Kidney capillary endothelial cell (primary cell): Measurements from ENCODE around the gene SARM1.

Experiments
- DNase-seq: peaks from one replicate; pipeline ENCODE4 v3.0.0-alpha.2; 2018; ENCODE audit warnings: low spot score

SARM1 gene

DNA sequence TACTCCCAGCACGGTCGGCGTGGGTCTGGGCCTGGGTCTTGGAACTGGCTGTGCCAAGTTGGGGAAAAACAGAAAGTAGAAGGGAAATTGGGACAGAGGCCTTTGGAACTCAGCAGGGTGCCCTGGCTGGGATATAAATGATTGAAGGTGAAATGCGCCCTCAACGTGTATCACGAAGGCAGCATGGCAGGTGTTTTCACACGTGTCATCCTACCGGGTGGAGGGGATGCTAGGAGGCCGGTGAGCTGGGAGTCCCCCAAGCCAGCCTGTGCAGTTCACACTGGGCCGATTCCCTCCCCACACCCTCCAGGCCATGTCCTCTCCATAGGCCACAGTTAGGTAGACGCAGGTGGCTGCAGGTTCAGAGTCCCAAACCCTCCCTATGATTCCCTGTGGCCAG lies 30.0 kb upstream of the SARM1 start:
- no peak for DNase-seq

DNA sequence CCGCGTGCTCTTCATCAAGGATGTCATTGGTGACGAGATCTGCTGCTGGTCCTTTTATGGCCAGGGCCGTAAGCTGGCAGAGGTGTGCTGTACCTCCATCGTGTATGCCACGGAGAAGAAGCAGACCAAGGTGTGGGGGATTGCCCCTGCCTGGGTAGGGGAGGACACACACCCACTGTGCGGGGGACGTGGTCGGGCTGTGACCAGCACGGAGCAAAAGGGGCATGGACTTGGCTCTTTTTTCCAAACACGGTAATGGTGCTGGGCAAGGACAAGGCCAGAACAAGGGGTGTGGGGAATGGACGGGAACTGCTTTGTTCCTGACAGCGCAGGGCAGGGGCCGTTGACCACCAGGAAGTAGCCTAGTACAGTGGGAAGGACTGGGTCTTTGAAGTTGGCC lies 29.2 kb upstream of the SARM1 start:
- no peak for DNase-seq

DNA sequence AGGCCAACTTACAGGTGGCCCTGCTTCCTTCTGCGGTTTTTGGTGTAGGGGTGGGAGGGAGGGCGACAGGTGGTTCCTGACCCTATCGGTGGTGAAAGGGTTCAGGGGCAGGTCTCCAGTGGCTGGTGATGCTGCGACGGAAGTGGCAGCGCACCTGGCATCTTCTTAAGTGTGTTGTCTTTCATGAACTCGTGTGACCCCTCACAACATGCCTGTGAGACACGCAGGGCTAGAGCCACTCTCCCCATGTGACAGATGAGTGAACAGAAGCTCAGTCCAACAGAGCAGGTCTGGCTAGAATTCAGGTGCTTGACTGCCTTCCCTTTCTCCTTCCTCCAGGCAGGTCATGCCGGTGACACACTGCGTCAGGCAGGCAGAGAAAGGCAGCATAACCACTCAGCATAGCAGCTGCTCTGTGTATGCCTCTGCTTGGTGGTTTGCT lies 28.0 kb upstream of the SARM1 start:
- no peak for DNase-seq

DNA sequence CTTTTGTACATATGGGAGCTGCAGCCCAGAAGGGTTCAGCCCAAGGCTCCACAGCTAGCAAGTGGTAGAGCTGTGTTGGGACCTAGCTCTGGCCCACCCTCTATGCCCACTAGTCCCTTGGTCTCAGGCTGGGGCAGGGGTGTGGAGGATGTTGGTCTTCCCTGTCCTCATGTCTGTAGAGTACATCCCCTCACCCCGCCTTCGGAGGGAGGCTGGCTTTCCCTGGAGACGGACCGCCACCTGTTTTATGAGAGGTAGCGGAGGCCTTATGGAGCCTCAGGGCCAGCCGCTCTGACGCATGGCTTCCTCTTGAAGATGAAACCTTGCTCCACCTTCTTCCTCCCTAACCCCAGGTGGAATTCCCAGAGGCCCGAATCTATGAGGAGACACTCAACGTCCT lies 27.5 kb upstream of the SARM1 start:
- no peak for DNase-seq

DNA sequence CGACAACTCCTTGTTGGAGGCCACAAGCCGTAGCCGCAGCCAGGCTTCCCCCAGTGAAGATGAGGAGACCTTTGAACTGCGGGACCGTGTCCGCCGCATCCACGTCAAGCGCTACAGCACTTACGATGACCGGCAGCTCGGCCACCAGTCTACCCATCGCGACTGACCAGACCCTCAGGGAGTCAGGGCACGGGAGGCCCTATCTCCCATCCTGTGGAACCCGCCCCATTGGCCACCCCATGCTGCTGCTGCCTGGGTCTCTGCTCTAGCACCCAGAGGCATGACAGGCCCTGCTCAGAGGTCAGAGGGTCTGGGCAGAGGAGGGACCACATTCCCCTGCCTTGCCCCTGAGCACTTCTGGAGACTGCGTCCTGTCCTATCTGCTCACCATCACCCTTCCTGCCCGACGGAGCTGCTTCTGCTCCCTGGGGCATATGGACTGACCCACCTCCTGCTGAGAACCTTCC lies 27.0 kb upstream of the SARM1 start:
- DNase-seq = no peak

DNA sequence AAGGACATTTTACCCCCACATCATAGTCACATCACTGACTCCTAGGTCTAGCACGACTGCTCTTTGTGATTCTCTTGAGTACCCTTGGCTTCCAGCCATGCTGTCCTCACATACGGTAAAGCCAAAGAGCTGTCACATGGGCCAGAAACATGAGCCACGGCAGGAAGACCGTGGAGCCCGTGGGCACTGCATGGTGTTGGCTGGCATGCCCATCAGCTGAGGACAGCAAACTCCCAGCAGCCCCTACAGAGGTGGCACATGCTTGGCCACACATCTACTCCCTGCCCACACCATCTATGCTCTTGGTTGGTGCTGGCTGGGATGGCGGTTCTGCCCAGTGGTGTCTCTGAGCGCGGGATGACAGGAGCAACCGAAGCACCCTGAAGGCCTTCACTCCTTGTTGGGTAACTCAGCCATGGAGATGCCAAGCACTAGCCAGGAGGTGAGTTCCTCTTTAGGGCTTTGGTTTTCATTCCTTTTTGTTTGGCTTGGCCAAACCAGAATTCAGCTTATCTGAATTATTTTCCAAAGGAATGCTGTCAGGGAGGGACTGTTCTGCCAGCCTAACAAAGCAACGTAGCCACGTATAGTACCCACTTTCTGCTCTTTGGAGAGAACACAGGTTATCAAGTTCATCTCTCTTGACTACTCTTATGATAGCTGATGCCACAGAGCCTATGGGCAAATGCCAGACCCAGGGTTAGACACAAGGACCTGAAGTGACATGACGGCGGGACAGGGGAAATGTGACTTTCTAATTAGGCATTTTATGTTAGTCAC lies 25.9 kb upstream of the SARM1 start:
- DNase-seq = no peak

DNA sequence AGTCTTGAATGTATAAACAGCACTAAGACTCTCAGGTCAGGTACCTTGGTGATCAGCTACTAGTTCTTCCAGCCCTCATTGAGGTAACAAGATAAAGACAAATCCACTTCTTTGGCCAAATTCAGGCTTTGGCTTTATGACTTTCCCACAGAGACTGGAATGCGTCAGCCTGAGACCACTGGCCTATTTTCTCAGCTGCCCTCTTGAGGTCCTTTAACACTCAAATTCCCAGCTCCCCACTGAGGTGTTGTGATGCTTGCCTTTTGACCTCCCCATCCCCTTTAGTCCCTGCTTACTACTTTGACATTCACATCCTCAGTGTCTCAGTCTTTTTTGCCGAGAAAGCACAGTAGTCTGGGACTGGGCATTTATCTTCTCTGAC lies 25.3 kb upstream of the SARM1 start:
- no peak for DNase-seq

DNA sequence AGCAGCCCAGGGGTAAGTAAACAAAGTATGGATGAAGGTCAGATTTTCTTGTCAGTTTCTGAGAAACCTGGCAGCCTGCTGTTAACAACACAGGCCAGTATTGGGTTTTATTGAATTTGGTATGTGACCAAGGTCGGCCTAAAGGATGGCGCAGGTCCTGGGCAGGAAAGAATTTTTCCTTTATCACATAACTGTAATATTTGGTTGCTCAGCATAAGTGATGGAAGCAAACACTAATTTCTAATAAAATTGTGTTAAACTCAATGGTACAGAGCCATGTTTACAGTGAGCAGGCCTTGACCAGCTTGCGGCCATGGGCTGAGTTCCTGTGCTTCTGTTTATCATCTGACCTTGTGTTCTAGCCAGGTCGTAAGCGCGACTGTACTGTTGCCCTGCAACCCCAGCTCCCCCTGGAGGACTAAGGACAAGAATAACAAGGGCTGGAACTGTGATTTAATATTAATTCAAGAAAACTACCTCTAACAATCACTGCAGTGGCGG lies 24.7 kb upstream of the SARM1 start:
- no peak for DNase-seq

DNA sequence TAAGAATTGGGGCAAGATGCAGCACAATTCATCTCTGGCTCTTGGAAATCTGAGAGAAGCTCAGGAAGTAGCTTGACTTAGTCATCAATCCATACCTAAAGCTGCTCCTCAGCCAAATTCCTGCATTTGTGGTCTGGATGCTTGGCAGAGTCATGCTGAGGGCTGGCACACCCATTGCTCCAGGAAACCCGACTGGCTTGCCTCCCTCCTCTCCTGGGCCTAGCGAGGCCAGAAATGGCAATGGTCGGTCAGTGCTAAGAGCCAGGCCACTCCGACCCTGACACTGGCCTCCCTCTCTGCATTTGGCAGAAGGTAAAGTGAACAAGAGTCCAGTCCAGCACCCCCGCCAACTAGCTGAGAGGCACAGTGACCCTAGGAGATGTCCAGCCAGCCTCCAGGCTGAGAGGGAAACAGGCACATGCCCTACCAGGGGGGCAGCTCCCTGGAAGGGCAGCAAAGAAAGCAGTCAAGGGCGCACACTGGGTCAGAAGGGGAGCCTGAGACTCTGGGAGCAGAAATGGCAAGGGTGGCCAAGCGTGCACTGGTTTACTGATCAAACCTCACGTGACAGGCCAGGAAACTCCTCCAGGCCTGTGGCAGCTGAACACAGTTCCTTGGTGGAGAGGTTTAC lies 24.1 kb upstream of the SARM1 start:
- peak; percentile 68 for DNase-seq

DNA sequence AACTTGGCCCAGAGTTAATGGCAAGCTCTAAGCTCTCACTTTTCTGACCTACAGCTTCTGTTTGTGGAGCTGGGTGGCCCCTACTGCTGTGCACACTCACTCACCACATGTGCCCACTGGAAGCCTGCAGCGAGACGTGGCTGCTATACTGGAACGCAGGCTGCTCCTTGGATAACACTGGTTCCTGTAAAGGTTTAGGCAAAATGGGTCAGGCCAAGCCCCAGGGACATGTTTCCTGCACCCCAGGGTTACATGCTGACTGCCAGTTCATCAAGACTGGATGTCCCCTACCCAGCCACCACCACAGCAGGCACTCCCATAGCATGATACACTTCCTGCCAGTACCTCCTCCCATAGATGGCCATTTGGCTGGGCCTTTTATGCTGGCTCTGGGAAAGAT lies 22.5 kb upstream of the SARM1 start:
- no peak for DNase-seq

DNA sequence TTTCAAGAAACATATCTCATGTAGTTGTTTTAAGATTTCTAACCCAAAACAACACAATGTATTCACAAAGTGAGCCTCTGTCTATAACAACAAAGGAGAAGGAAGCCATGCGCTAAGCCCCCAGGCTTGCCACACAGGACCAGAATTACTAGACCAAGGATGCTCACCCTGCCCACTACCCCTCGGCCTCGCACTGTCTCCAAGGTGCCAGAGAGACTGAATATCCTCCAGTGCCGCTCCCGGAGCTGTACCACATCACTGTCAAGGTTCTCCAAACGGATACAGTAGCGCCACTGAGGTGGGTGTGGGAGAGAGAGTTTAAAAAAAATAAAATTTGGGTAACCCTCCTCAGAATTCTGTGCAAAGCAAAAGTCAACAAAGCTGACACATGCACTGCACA lies 21.2 kb upstream of the SARM1 start:
- DNase-seq = no peak

DNA sequence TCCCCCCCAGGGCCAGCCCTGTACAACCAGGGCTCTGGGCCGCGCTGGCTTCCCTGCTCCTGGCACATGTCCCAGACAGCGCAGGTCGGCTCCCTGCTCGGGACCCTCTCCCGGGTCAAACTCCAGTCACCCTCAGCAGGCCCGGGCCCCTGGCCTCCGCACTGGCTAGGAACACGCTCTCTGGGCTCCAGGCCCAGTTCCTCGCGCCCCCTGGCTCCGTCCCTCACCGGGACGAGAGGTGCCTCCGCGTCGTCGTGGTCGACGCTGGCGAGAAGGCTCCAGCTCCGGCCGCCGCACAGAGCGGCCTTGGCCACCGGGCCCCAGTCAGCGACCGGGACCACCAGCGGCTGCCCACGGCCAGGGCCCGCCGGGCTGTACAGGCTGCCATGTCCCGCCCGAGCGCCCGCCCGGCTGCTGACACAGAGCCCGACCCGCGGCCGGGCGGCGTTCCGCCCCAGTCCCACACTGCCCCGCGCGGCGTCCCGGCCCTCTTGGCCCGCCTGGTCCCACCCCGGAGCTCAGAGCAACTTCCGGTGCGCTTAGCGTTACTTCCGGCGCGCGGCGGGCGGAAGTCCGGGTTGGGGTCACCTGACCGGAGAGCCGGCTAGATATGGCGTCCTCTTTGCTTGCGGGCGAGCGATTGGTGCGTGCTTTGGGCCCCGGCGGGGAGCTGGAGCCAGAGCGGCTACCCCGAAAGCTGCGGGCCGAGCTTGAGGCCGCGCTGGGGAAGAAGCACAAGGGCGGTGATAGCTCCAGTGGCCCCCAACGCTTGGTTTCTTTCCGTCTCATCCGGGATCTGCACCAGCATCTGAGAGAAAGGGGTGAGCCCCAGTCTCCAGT lies 14.2 kb upstream of the SARM1 start, which contains the start of gene POLDIP2:
Gene POLDIP2, minus strand, starts transcription at position 467 of the 840 bp plus-strand sequence. Its CDS starts 79 bp downstream, at position 388.
- DNase-seq = peak; percentile 87

DNA sequence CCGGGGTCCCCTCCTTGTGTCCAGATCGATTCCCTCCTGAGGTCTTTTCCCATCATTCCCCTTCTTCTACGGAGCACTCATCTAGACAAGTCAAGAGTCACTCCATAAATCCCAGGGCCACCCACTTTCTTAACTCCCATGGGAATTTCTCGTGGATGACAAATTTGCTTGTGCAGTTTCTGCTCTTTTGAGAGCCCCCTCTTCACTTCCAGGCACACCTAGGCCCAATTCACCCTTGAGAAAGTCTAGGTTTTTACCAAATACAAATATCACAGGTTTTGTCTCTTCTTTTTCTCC lies 13.6 kb upstream of the SARM1 start:
- no peak for DNase-seq

DNA sequence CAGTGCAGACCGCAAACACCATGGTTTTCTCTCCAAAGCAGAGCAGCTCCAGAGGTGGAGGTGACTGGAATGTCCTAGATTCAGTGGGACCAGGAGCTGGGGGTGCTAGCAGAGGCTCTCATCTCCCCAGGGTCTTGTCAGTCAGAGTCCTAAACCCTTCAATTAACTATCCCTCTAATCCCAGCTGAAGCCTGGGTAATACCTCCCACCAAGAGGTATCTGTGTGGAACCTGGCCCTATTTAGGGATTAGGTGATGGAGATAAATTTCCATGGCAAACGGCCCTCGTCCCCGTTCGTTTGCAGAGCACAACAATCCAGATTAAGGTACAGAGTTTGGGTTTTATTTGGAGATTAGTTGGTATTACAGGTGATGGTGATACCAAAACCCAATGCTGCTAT lies 8.3 kb upstream of the SARM1 start:
- DNase-seq = no peak

DNA sequence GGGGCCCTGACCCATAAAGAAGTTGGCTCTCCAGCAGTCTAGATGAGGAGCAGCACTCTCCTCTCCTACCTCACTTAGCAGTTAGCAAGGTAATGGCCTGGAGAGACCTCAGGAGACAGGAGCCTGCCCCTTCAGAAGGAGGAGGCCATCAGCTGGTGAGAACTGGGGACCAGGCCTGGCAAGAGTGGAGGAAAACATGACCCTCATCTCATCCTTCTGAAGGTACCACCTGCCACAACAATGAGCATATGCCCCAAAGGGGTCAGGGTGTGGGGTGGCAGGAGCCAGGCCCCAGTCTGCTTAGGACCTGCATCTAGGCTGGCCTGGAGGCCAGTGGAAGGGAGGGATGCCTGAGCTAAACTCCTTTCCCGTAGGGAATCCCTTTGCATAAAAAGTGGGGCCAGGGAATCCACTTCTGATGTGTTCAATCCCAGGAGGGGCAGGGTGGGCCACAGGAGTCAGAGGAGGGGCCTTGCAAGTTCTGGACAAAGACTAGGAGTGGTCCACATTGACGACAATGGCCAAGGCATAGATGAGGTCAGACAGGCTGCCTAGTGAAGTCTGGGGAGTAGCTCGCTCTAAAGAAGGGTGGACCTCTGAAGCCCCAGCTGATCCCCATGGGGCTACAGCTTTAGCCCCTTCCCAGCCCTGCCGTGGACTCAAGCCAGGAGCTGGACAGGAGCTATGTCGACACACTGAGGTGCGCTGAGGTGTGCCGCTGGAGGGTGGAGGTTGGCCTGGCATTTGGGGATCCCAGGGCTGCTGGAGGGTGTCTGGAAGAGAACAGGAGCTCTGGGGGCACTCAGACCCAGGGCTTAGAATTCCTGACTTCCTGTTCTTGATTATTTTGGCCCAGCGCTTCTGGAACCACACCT lies 7.5 kb upstream of the SARM1 start:
- DNase-seq = no peak

DNA sequence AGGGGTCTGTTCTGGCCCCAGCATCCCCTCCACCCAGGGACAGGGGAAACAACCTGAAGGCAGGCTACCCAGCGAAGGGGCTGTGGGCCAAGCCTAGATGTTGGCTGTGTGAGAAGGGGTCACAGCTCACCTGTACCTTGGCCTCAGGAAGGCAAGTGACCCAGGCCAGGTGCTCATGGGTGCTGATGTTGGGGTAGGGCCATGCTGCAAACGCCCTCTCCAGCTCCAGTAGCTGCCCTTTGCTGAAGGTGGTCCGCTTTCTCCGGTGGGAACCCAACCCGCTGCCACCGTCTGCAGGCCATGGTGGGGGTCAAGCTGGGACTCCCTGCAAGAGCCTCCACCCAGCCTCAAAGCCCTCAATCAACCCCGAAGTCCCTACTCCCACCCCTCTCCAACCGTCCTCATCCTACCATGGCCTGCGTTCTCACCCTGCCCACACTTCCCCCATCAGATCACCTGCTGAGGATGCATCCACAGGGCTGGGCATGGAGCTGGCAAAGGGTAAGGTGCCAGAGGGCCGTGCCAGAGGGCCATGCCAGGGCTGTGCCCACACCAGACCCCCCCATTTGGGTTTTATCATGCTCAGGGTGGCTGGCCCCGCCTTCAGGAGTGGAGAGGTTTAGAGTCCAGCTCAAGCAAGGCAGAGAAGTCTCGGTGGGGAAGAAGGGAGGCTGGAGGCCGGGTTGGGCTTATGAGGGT lies 6.7 kb upstream of the SARM1 start, which contains the start of gene SEBOX:
Gene SEBOX, minus strand, starts transcription at position 535 of the 699 bp plus-strand sequence. Its CDS starts 48 bp downstream, at position 487.
- DNase-seq = no peak

DNA sequence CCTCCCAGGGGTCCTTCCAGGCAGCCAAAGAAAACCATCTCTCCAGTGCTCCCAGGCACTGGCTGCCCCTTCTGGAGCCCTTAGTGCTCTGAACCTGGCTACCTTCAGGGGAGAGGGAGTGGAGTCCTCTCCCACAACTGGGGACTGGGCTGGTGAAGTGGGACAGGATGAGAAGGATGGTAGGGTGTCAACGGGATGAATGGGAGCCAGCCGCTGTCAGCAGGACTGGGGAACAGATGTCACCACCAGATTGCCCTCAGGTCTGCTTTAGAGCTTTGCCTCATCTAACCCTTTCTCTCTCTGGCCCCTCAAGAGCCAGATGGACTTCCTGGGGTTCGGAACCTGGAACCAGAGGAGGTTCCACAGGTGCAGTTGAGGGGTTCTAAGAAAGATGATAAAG lies 6.0 kb upstream of the SARM1 start:
- DNase-seq = no peak

DNA sequence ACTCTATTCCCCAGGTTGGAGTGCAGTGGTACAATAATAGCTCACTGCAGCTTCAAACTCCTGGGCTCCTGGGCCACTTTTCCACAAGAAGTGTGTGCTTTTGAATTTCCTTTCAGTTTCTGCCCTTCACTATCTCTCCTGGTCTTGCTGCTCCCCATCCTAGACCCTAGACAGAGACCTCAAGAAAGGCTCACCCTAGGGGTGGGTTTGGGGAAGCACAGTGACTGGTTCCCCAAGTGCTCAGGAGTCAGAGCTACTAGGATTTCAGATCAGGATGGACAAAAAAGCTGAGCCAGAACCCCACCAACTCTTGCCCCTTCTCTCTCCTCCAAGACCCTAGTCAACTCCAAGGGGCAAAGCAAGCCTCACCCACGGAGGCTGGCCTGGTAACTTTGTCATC lies 4.9 kb upstream of the SARM1 start:
- DNase-seq = no peak

DNA sequence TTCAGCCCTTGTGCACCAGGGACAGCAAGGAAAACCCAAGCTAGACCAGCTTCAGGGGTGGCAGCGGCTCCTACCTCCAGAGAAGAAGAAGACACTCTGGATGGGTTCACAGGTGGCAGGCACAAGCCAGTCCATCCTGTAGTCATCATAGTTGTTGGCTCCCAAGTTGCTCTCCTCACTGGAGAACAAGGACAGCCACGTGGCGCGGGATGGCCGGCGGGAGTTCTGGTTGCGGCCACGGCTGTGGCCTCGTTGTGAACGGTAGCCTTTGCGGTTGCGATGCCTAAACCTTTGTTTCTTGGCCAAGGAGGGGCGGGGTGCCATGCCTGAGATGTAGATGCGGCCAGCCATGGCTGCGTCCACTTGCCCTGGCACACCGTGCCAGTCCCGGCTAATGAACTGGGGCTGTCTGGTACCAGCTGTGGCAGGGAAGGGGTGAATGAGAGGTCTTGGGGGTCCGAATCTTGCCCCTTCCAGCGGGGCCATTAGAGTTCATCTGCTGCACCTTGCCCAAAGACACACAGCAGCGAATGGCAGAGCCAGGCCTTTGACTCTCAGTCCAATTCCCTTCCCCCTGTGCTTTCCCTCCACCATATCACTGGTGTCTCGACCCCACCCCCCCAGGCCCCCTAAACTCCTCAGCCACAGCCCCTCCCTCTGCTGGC lies 3.7 kb upstream of the SARM1 start:
- no peak for DNase-seq

DNA sequence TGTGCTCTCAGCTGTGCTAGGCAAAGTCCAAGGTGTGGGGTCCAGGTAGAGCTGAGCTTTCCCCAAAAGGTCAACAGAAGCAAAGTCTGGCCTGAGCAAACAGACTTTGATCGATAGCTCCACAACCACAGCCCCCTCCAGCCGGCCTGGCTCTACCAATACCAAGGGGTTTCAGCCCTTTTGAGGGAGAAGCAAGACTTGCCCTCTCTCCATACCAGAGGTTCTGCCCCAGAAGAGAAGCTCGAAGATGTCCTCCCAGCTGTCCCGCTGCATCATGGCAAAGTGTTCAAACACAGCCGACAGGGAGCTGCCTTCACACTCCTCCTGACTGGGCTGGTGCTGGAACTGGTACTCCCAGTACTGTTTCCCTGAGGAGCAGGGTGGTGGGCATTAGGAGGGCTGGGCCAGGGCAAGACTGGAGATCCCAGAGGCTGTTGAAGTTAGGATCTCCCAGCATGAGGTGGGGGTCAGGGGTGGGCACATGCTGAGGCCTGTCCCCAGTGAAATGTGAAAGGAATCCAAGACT lies 3.1 kb upstream of the SARM1 start:
- no peak for DNase-seq
